LNCaP clone FGC (cell line): ENCODE data around the gene MTR.

Experiments
- DNase-seq: peaks from one replicate; pipeline ENCODE4 v3.0.0-alpha.2; 2011; ENCODE audit warnings: low read depth
- H3K4me3 ChIP-seq: 2 replicates; pipeline ENCODE4 v1.5.1; 2011; ENCODE audit warnings: mild to moderate bottlenecking, low read depth, low read length, control low read depth
- TF ChIP-seq, protein P1 (sequence below): IDR thresholded peaks from 2 replicates; pipeline ENCODE4 v1.5.1; 2012; ENCODE audit warnings: mild to moderate bottlenecking; ENCODE audit not compliant: control insufficient read depth, insufficient read depth; ENCODE audit errors: extremely low read depth

Gene MTR

DNA sequence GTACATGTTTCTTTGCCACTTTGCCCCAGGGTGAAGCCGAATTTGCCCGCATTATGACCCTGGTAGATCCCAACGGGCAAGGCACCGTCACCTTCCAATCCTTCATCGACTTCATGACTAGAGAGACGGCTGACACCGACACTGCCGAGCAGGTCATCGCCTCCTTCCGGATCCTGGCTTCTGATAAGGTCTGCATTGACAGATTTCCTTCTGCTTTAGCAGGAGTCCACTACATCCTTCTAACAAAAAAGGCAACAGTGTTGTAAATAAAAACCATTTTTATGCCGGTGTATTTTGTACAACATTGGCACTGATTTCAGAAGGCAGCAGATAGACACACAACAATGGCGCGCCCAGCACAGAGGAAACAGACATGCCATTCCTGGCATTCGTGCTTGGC lies 34.1 kb upstream of the MTR start:
- no peak for DNase-seq
- TF ChIP-seq, protein P1, sequence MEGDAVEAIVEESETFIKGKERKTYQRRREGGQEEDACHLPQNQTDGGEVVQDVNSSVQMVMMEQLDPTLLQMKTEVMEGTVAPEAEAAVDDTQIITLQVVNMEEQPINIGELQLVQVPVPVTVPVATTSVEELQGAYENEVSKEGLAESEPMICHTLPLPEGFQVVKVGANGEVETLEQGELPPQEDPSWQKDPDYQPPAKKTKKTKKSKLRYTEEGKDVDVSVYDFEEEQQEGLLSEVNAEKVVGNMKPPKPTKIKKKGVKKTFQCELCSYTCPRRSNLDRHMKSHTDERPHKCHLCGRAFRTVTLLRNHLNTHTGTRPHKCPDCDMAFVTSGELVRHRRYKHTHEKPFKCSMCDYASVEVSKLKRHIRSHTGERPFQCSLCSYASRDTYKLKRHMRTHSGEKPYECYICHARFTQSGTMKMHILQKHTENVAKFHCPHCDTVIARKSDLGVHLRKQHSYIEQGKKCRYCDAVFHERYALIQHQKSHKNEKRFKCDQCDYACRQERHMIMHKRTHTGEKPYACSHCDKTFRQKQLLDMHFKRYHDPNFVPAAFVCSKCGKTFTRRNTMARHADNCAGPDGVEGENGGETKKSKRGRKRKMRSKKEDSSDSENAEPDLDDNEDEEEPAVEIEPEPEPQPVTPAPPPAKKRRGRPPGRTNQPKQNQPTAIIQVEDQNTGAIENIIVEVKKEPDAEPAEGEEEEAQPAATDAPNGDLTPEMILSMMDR, result no peak
- H3K4me3 ChIP-seq, result no peak overlapping the region

GRCh38 chr1:236761397-236762132 lies 33.5 kb upstream of the MTR start:
- DNase-seq, result no peak
- no peak overlapping the region for H3K4me3 ChIP-seq
- TF ChIP-seq, protein P1, result no peak

- TF ChIP-seq, protein P1, result no peak
- H3K4me3 ChIP-seq, result no peak overlapping the region
- no peak for DNase-seq
Measured at GRCh38 chr1:236762410-236762809, 32.7 kb upstream of the MTR start.

GRCh38 chr1:236765831-236766230 lies 29.3 kb upstream of the MTR start:
- no peak overlapping the region for H3K4me3 ChIP-seq
- TF ChIP-seq, protein P1, result no peak

GRCh38 chr1:236766506-236766905 lies 28.6 kb upstream of the MTR start:
- TF ChIP-seq, protein P1, result no peak

More at GRCh38 chr1:236765831-236766230, 29.3 kb upstream of the MTR start:
- DNase-seq, result no peak

DNA sequence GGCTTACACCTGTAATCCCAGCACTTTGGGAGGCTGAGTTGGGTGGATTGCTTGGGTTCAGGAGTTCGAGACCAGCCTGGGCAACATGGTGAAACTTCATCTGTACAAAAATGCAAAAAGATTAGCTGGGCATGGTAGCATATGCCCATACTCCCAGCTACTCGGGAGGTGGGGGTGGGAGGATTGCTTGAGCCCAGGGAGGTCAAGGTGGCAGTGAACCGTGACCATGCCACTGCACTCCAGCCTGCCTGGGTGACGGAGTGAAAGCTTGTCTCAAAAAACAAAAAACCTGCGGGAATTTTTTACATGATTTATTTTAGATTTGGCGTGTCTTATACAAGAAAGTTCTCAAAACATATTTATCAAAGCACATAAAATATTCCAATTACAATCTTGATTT lies 27.8 kb upstream of the MTR start:
- TF ChIP-seq, protein P1, result no peak
- no peak overlapping the region for H3K4me3 ChIP-seq
- no peak for DNase-seq

More at GRCh38 chr1:236766506-236766905, 28.6 kb upstream of the MTR start:
- no peak overlapping the region for H3K4me3 ChIP-seq
- no peak for DNase-seq

- TF ChIP-seq, protein P1, result no peak
- no peak overlapping the region for H3K4me3 ChIP-seq
- no peak for DNase-seq
Measured at GRCh38 chr1:236768601-236769000, 26.5 kb upstream of the MTR start.
